OCI-LY1 (cell line): ENCODE results near the gene C1orf87.

Experiments used
- CTCF ChIP-seq: fragments of 200-600 bp; sonication (generic), shearing (Covaris generic); IDR thresholded peaks from 2 replicates; pipeline ENCODE4 v1.5.1; 2017; ENCODE audit warnings: mild to moderate bottlenecking, antibody characterized with exemption, low read length, moderate library complexity, mixed read lengths
- EZH2 ChIP-seq: fragments of 200-600 bp; sonication (generic), shearing (Covaris generic); IDR thresholded peaks from 2 replicates; pipeline ENCODE4 v1.8.0; 2017; ENCODE audit warnings: borderline replicate concordance, mixed run types, mild to moderate bottlenecking, antibody characterized with exemption, low read length, moderate library complexity, mixed read lengths

DNA sequence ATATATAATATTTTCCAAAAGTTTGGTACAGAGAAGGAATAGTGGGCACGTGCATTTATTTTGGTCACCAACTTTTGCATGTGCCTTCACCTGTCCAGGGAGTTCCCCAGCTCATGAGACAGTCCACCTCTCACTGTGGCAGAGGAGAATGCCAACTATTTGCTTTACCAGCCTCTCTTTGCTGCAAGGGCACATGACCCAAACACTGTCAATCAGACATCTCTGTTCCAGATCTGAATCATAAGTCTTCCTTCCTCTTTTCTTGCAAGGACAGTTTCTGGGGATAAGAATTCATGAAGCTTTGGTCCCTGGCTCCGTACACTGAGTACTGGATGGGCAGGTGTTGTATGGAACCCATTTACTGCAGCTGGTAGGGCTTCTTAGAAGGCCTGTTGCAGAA is 38.6 kb downstream of the C1orf87 start:
- TF ChIP-seq CTCF (no peak), EZH2 (no peak)
